ENCODE results near the gene SAMD8. TPM values are rescaled to one million over a fixed set of nuclear protein-coding genes. Genes with fewer than 3 reads are reported as not detected.
"Not testable (repeated sequence)": the region's sequence is repeated elsewhere in the genome, so short reads cannot be mapped to it uniquely, and the experiment has no call there.

SAMD8 gene
- total and polyA plus RNA-seq, 12 donors = 5.7 to 48.7 (median 29.1) TPM

GRCh38 chr10:75103881-75104686, 7.4 kb upstream of the SAMD8 start:
- Histone ChIP-seq H3K4me1 (replicated peaks in 1 of 2) (no peaks in the 10 kb centered on the region), H3K4me3 (no peak overlapping the region), H3K36me3 (replicated peaks in 1 of 2) (no peaks in the 10 kb centered on the region), H3K27me3 (no peaks in the 10 kb centered on the region), H3K27ac (no peak overlapping the region), H3K9me3 (replicated peaks in 1 of 3) (no peaks in the 10 kb centered on the region)
- WGBS, 4 donors = 89 to 99% (median 94%) methylated on average over 3 to 6 of the region's 6 CpGs
- peak in 1 of 7 donors; percentile 37 for DNase-seq
- intact Hi-C loops (cut with DNase I) = loop anchor here (5.0 to 10.0 kb wide), 2 partner anchors 857 to 859 kb away; no protein-coding TSS in a partner anchor
- TF ChIP-seq POLR2A (IDR thresholded peaks at IDR 0.05) (no peak), CTCF (IDR thresholded peaks at IDR 0.05) (no peak)

GRCh38 chr10:75104842-75105241, 6.6 kb upstream of the SAMD8 start:
- H3K36me3 ChIP-seq (replicated peaks in 1 of 2) = no peaks in the 10 kb centered on the region
- DNase-seq = peak in 1 of 7 donors; percentile 38
- H3K9me3 ChIP-seq (replicated peaks in 1 of 3) = no peaks in the 10 kb centered on the region
- no peak overlapping the region for H3K4me3 ChIP-seq
- H3K4me1 ChIP-seq (replicated peaks in 1 of 2) = peaks cover 0 to 1% of the 10 kb centered on the region in 2 donors
- intact Hi-C loops (cut with DNase I) = loop anchor here (5.0 to 10.0 kb wide), 3 partner anchors 127 to 860 kb away; no protein-coding TSS in a partner anchor
- no peaks in the 10 kb centered on the region for H3K27me3 ChIP-seq
- TF ChIP-seq POLR2A (IDR thresholded peaks at IDR 0.05) = no peak
- no peak for TF ChIP-seq CTCF (IDR thresholded peaks at IDR 0.05)
- 81 to 96% (median 88%) methylated on average over 3 of the region's 3 CpGs for WGBS, 4 donors
- H3K27ac ChIP-seq = no peak overlapping the region

- intact Hi-C loops (cut with DNase I) = loop anchor here (5.0 to 10.0 kb wide), 2 partner anchors 127 to 861 kb away; no protein-coding TSS in a partner anchor
- 87 to 95% (median 90%) methylated on average over 3 to 16 of the region's 16 CpGs for WGBS, 4 donors
- no peak for TF ChIP-seq CTCF (IDR thresholded peaks at IDR 0.05)
- TF ChIP-seq POLR2A (IDR thresholded peaks at IDR 0.05) = no peak
- peak in 1 of 7 donors; percentile 43 for DNase-seq
- Histone ChIP-seq H3K36me3 (replicated peaks in 1 of 2) (no peaks in the 10 kb centered on the region), H3K4me1 (replicated peaks in 1 of 2) (peaks cover 5 to 10% of the 10 kb centered on the region in 2 donors), H3K9me3 (replicated peaks in 1 of 3) (no peaks in the 10 kb centered on the region), H3K4me3 (no peak overlapping the region), H3K27me3 (no peaks in the 10 kb centered on the region), H3K27ac (no peak overlapping the region)
Observed at GRCh38 chr10:75105576-75106197, 5.8 kb upstream of the SAMD8 start.

- DNase-seq = peak in 1 of 7 donors; percentile 23
- TF ChIP-seq CTCF (IDR thresholded peaks at IDR 0.05) = no peak
- Histone ChIP-seq H3K27ac (no peak overlapping the region), H3K4me3 (no peak overlapping the region), H3K4me1 (replicated peaks in 1 of 2) (peaks cover 7 to 12% of the 10 kb centered on the region in 2 donors), H3K9me3 (replicated peaks in 1 of 3) (no peaks in the 10 kb centered on the region), H3K36me3 (replicated peaks in 1 of 2) (no peaks in the 10 kb centered on the region), H3K27me3 (no peaks in the 10 kb centered on the region)
- WGBS, 4 donors = 76 to 85% (median 85%) methylated on average over 8 of the region's 8 CpGs
- intact Hi-C loops (cut with DNase I) = loop anchor here (5.0 to 10.0 kb wide), 2 partner anchors 126 to 861 kb away; no protein-coding TSS in a partner anchor
Observed at GRCh38 chr10:75106242-75106641, 5.2 kb upstream of the SAMD8 start.

GRCh38 chr10:75106891-75107290, 4.6 kb upstream of the SAMD8 start:
- not testable (repeated sequence) for H3K4me3 ChIP-seq; H3K36me3 ChIP-seq (replicated peaks in 1 of 2); H3K27ac ChIP-seq; H3K9me3 ChIP-seq (replicated peaks in 1 of 3); H3K27me3 ChIP-seq
- peaks cover 7 to 12% of the 10 kb centered on the region in 2 donors for H3K4me1 ChIP-seq (replicated peaks in 1 of 2)
- intact Hi-C loops (cut with DNase I) = loop anchor here (5.0 to 10.0 kb wide), 2 partner anchors 125 to 862 kb away; no protein-coding TSS in a partner anchor
- DNase-seq = peak in 2 of 7 donors; percentile 13 to 24
- 92 to 98% (median 95%) methylated on average over 9 of the region's 9 CpGs for WGBS, 4 donors
